Left ventricle myocardium inferior (tissue), 1 donor: ENCODE results near the gene GABPB2. TPM values are rescaled to one million over a fixed set of nuclear protein-coding genes. Genes with fewer than 3 reads are reported as not detected.
A peak's percentile ranks its signal among the peaks of the same experiment; 100 is the strongest.

Experiments used
- DNase-seq: peaks from one replicate; pipeline ENCODE4 v3.0.0-alpha.2; 2020
- H3K27ac ChIP-seq: fragments of 200-600 bp; replicated peaks from 2 replicates; pipeline ENCODE4 v1.8.0; 2021
- H3K27me3 ChIP-seq: fragments of 200-600 bp; 2 replicates; pipeline ENCODE4 v1.8.0; 2021; ENCODE audit warnings: low read depth
- H3K36me3 ChIP-seq: fragments of 200-600 bp; 2 replicates; pipeline ENCODE4 v1.8.0; 2021
- H3K4me1 ChIP-seq: fragments of 200-600 bp; 2 replicates; pipeline ENCODE4 v1.8.0; 2021
- H3K4me3 ChIP-seq: fragments of 200-600 bp; 2 replicates; pipeline ENCODE4 v1.8.0; 2021; ENCODE audit warnings: mild to moderate bottlenecking, moderate library complexity
- H3K9me3 ChIP-seq: fragments of 200-600 bp; replicated peaks from 2 replicates; pipeline ENCODE4 v1.8.0; 2021
- intact Hi-C: fragments of 100-400 bp; cut with micrococcal nuclease; formaldehyde crosslinking; loops from one replicate; pipeline ENCODE4 v1.11.0; 2022
- total RNA-seq: library from RNA; stranded (reverse); fragmentation: NEBNext Ultra II Directional; extraction: Animal tissue kit (Norgen Biotek cat#: 25700); gene quantifications from one replicate; pipeline ENCODE4 v1.2.1, GENCODE V29; 2021
- TF ChIP-seq, protein P1 (sequence below): fragments of 200-600 bp; IDR thresholded peaks from 2 replicates; pipeline ENCODE4 v1.8.0; 2021; ENCODE audit warnings: antibody characterized with exemption, mild to moderate bottlenecking, borderline replicate concordance
- donor health status: DM: no; HTN: yes; CAD: no; lungs with severe emphysema.

The GABPB2 gene
- total RNA-seq, 1 donor from 2014 or later = 12.2 TPM

DNA sequence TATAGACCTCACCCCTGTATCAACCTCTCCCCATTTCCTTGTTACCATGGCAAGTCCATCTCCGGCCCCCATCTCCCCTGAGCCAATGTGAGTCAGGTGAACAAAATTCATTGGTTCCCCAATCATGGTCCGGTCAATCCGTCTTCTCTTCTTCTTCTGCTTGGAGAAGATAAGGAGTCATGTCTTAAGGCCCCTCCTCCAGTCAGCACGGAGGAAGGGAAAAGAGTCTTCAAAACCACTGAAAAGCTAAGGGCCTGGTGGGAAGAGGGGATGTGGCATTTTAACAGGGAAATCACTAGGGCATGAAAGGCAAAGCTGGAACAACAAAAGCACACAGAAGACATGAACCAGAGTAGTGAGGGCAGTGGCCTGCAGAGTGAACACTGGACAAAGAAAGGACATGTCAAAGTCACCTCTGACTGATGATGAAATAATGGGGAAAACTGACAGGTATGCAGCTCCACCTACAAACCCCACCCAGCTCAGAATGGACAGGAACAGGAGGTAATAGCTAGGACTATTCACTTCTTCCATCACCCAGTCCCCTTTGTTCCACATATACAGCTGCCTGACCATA lies 15.5 kb upstream of the GABPB2 start:
- DNase-seq = no peak
- Histone ChIP-seq H3K4me3 (no peak overlapping the region), H3K36me3 (peaks cover 49% of the 10 kb centered on the region), H3K27me3 (no peaks in the 10 kb centered on the region), H3K4me1 (peaks cover 70% of the 10 kb centered on the region), H3K9me3 (no peaks in the 10 kb centered on the region), H3K27ac (peak overlapping the region; percentile 96)
- TF ChIP-seq, protein P1, sequence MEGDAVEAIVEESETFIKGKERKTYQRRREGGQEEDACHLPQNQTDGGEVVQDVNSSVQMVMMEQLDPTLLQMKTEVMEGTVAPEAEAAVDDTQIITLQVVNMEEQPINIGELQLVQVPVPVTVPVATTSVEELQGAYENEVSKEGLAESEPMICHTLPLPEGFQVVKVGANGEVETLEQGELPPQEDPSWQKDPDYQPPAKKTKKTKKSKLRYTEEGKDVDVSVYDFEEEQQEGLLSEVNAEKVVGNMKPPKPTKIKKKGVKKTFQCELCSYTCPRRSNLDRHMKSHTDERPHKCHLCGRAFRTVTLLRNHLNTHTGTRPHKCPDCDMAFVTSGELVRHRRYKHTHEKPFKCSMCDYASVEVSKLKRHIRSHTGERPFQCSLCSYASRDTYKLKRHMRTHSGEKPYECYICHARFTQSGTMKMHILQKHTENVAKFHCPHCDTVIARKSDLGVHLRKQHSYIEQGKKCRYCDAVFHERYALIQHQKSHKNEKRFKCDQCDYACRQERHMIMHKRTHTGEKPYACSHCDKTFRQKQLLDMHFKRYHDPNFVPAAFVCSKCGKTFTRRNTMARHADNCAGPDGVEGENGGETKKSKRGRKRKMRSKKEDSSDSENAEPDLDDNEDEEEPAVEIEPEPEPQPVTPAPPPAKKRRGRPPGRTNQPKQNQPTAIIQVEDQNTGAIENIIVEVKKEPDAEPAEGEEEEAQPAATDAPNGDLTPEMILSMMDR = no peak
- intact Hi-C loops = no loop called here

DNA sequence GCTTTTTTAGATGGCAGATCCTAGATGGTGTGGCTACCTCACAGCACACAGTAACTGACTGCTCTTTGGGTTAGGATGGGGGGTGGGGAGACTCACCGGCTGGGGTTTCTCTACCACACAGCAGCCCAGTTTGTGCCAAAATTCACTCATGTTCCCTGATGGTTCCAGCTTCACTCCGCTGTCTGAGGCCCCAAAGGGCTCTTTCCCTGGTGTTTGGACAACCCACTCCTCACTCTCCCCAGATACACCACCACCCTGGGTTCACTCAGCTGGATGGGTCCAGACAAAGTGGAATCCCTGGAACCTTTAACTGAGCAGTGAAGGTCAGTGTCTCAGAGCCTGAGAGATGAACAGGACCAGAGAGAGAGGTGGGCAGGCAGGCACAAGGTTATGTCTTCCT lies 15.0 kb upstream of the GABPB2 start:
- intact Hi-C loops = no loop called here
- Histone ChIP-seq H3K4me1 (peaks cover 70% of the 10 kb centered on the region), H3K4me3 (no peak overlapping the region)

DNA sequence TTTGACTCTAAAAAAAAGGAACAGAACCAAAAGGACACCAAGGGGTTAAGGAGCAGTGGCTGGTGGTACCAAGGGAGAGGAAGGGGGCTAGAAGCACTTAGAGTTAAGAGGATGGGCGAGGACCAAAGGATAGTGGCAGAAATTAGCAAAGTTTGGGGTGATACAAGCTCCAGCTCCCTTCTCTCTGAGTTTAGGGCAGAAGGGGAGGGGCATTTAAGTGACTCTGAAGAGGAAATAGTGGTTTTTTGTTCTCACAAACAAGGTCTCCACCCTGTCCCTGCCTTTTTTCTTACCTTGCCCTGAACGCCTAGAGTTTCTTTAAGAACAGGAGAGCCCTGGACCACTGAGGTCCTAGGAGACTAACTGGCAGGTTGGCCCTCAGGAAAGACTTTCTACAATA lies 14.4 kb upstream of the GABPB2 start:
- H3K36me3 ChIP-seq = peaks cover 49% of the 10 kb centered on the region
- no peaks in the 10 kb centered on the region for H3K9me3 ChIP-seq
- H3K4me3 ChIP-seq = peak overlapping the region; percentile 92
- DNase-seq = no peak
- H3K27me3 ChIP-seq = no peaks in the 10 kb centered on the region
- peaks cover 67% of the 10 kb centered on the region for H3K4me1 ChIP-seq
- intact Hi-C loops = no loop called here
- peak overlapping the region; percentile 96 for H3K27ac ChIP-seq
- TF ChIP-seq, protein P1 = no peak

More for the DNA sequence above, 15.0 kb upstream of the GABPB2 start:
- Histone ChIP-seq H3K9me3 (no peaks in the 10 kb centered on the region), H3K27ac (peak overlapping the region; percentile 96), H3K27me3 (no peaks in the 10 kb centered on the region), H3K36me3 (peaks cover 49% of the 10 kb centered on the region)
- no peak for DNase-seq
- TF ChIP-seq, protein P1 = no peak

GRCh38 chr1:151058692-151059091 lies 11.9 kb upstream of the GABPB2 start:
- Histone ChIP-seq H3K36me3 (peaks cover 26% of the 10 kb centered on the region), H3K4me3 (peak overlapping the region; percentile 92), H3K27ac (peak overlapping the region; percentile 96), H3K4me1 (peaks cover 59% of the 10 kb centered on the region), H3K27me3 (no peaks in the 10 kb centered on the region), H3K9me3 (no peaks in the 10 kb centered on the region)
- intact Hi-C loops = no loop called here
- DNase-seq = no peak
- TF ChIP-seq, protein P1 = no peak

- Histone ChIP-seq H3K27ac (peak within 1 kb of the TSS; percentile 96), H3K27me3 (no peaks in the 10 kb centered on the region), H3K9me3 (no peaks in the 10 kb centered on the region), H3K4me3 (peak within 1 kb of the TSS; percentile 92), H3K4me1 (peaks cover 59% of the 10 kb centered on the region), H3K36me3 (peaks cover 19% of the 10 kb centered on the region)
- TF ChIP-seq, protein P1 = peak; percentile 96
- peak; percentile 86 for DNase-seq
- intact Hi-C loops = loop anchor here (10.0 kb wide), 1 partner anchor 55 kb away; the partner anchor contains the start of genes MINDY1 and PRUNE1
These were observed 11.2 kb upstream of the GABPB2 start, which contains the start of gene CDC42SE1 for GRCh38 chr1:151059109-151060006. TSS of gene CDC42SE1 (minus strand) at chr1:151059622. CDS start at chr1:151055730, 3,892 bp downstream.
